ENCODE measurements around the gene TMEM119.
"Not testable (repeated sequence)": the region's sequence is repeated elsewhere in the genome, so short reads cannot be mapped to it uniquely, and the experiment has no call there.

Gene TMEM119

GRCh38 chr12:108562348-108563135 lies 35.3 kb downstream of the TMEM119 start, which contains the start of gene ISCU:
TSS of gene ISCU (plus strand) at chr12:108562596. CDS start at chr12:108562623, 27 bp downstream.
- peak; percentile 99 for DNase-seq

GRCh38 chr12:108561852-108562347 lies 36.0 kb downstream of the TMEM119 start:
- no peak for DNase-seq

DNA sequence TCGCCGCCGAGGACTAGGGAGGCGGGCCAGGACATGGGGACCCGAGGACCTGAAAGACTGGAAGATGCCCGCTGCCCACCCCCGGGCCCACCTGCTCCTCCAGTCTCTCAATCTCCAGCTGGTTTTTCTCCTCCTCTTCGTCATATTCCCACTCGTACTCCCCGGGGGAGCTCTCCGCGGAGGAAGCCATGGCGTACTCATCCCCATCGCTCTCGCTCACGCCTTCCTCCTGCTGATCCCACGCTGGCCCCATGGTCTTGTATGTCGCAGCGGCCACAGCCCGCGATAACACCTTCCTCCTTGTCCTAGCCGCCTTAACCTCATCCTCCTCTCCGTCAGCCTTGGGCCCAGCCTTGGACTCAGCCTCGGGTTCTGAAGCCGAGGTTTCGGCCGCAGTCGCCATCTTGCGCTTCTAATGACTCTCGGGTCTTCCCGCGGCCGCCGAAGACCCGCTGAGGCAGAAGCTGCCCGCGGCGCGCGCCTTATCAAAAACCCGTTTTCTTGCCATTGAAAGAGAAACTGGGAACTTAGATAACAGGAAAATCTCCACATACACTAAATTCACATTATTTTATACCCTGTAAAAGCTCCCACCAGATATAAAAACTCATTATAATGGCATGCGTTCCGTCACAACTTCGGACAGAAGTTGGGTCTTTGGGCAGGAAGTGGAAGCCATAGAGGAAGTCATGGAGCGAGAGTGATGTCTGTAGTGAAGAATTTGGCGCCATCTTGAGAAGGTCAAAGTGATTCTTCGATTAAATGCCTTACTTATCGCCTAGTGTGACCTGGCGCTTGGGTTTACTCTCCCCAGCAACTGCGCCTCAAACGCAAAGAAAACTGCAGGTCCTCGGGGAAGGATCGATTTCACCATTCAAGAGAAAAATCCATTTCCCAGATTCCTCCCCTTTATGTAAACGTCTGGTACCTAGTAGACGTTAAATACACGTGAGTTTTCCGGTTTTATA lies 36.8 kb downstream of the TMEM119 start, which contains the start of gene SART3:
Gene SART3 (minus strand): TSS at position 422 of the 968 bp plus-strand sequence. CDS start 19 bp downstream, at position 403.
- peak; percentile 98 for DNase-seq

- DNase-seq = no peak
These were observed 37.6 kb downstream of the TMEM119 start for GRCh38 chr12:108560321-108560721.

DNA sequence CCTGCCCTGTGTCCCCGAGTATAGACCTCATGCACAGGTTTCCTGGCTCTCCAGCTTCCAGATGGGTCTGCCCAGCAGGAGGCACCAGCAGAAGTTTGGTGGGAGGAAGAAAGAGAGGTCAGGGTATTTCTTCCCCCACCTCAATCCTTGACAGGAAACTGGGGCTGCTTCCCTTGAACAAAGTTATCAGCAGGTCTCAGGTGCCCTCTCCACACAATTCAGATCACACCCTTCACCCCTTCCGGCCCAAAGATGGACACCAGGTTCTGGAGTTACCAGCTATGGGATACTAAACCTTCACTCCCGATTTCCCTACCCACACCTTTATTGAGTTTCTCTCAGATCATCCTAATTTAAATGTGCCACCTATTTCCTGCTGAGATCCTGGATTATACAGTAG lies 38.1 kb downstream of the TMEM119 start:
- no peak for DNase-seq

DNA sequence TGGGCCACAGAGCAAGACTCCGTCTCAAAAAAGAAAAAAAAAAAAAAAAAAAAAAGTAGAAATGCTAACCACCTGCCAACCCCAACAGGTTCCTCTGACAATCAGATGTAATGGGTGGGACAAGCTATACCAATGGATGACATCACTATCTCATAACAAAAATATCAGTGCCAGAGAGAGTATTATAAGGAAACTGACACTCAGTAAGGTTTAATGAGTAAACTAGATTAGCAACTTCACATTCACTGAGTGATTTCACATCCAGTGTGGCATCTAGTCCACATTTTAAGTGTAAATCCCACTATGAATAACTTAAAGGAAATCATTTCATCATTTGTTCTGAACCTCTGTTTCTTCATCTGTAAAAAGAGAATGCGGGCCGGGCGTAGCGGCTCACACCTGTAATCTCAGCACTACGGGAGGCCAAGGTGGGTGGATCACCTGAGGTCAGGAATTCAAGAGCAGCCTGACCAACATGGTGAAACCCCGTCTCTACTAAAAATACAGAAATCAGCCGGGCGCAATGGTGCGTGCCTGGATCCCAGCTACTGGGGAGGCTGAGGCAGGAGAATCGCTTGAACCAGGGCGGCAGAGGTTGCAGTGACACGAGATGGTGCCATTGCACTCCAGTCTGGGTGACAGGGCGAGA lies 38.8 kb downstream of the TMEM119 start:
- no peak for DNase-seq

DNA sequence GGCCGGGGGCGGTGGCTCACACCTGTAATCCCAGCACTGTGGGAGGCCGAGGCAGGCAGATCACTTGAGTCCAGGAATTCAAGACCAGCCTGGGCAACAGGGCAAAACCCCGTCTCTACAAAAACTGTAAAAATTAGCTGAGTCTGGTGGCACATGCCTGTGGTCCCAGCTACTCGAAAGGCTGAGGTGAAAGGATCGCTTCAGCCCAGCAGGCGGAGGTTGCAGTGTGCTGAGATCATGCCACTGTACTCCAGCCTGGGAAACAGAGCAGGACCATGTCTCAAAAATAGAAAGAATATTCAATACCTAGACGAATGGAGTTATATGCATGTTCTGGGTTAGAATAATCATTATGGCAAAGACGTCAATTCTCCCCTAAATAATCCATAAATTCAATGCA lies 42.5 kb downstream of the TMEM119 start:
- DNase-seq = not testable (repeated sequence)

DNA sequence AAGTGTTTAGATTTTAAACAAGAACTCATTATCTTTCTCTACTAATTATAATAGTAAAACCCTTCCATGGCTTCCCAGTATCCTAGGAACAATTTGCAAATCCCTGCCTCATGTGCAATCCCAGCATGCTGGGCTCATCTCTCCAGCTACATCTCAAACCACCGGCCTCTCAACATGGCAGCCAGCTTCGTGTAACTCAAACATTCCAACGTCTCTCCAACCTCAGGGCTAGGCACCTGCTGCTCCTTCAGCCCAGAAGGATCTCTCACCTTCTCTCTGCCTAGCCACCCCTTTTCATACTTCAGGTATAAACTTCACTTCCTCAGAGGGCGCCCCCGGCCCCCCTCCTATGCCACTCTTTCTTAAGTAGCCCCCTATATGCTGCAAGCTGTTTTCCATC lies 44.1 kb downstream of the TMEM119 start:
- no peak for DNase-seq

GRCh38 chr12:108551535-108551934 lies 46.3 kb downstream of the TMEM119 start:
- DNase-seq = no peak

DNA sequence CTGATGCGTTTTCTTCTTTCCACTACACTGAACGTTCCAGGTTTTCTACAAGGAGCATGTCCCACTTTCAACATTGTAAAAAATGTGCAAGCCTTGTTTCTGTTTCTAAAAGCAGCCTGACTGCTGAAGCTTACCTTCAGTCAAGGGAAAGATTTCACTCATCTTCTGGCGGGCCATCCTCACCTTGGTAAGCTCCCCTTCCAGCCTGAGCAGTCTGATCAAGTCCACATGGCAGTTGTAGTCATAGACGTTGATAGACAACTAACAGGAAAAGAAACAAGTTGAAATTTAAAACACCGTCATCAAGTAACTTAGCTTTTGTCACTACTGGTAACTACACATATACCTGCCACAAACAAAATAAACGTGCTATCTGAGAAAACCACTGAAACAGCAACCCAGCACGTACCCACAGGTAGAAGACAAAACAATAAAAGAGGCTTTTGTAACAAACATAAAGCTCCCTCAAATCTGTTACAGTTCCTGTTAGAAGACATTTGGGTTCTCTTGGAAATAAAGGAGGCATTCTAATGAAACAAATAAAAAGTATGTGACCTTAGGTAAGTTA lies 48.8 kb downstream of the TMEM119 start:
- no peak for DNase-seq

DNA sequence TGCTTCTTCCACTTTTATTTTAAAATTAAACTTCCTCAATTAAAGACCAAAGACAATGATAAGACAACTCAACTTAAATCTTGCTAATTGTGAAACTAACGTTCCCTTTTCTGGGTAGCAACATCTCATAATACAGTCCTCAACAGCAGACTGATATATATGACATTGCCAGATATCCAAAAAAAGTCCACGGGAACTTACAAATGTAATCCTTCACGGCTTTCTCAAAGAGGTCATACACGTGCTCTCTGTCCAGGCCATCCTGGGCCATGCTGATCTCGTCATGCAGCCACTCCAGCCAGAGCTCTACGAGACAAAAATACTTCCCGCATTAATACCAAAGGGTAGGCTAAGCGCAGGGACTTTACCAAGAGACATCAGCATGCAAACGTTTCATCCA lies 50.2 kb downstream of the TMEM119 start:
- DNase-seq = no peak

GRCh38 chr12:108543652-108544051 lies 54.2 kb downstream of the TMEM119 start:
- DNase-seq = no peak

- no peak for DNase-seq
These were observed 55.6 kb downstream of the TMEM119 start for GRCh38 chr12:108542320-108542719.

Measured in eye (tissue), 1 donor.